GM18870 (cell line): ENCODE measurements around the gene KRT36.

ENCODE experiments used
- ATAC-seq: cut with Tn5 transposase; IDR thresholded peaks from one replicate; pipeline ENCODE4 v1.9.1; 2021; ENCODE audit warnings: moderate library complexity; ENCODE audit not compliant: unreplicated experiment

Gene KRT36

GRCh38 chr17:41504246-41504977 lies 14.7 kb upstream of the KRT36 start:
- ATAC-seq, result no peak

DNA sequence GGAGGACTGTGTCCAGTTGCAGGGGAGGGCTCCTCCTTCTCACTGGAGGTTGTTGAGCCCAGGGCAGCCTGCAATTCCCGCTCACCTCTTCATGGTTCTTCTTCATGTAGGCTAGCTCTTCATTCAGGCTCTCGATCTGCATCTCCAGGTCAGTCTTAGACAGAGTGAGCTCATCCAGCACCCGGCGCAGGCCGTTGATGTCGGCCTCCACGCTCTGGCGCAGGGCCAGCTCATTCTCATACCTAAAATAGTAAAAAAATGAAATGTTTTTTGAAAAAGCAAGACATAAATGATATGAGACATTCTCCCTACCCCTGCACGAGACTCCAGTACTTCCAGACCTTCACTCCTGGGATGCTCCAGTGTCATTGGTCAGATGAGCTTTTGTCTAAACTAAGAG lies 13.5 kb upstream of the KRT36 start:
- no peak for ATAC-seq

DNA sequence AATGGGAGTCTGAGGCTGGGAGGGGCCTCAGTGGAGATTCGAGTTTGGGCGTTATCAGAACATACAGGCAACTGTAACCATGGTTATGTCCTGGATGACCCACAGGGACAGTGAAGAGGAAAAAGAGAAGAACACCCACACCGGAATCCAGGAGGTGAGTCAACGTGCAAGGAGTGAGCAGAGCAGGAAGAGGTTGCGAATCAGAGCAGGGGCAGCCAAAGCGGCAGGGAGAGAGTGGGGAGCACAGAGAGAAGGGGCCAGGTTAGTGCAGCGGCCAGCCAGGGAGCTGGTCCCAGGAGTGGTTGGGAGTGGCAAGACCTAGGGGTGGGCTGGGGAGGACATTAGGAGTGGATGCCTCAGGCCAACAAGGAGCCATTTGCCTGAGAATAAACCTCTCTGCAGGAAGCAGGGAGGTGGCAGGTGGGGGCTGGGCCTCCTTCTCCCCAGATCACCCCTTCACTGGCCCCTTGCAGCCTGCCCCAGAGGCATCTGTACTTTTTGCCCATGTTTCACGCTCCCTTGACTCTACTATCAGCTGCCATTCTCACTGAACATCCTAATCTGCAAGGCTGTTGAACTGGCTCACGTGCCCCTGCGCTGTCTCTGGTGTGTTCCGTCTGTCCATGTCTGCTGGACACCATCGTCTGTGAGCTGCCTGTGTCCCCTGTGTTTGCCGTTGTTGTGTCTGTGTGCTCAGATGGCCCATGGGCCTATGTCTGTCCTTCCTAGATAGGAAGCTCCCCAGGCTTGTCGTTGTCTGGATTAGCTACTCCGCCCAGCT lies 10.6 kb upstream of the KRT36 start:
- ATAC-seq, result no peak

DNA sequence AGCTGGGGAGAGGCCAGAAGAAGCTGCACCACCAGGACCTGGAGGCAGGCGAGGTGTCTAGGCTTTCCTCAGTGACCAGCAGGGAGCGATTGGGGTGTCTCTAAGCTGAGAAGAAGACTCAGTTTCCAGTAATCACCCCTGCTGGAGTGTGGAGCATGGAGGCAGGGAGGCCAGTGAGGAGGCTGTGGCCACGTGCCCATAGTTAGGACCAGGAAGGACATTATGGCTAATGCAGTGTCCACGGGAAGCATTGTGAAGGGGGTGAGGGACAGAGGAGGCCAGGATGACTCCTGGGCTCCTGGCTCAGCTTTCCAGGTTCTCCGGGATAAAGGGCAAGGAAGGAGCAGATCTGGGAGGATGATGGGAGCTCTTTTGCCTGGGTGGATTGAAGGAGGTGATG lies 10.0 kb upstream of the KRT36 start:
- ATAC-seq, result no peak

DNA sequence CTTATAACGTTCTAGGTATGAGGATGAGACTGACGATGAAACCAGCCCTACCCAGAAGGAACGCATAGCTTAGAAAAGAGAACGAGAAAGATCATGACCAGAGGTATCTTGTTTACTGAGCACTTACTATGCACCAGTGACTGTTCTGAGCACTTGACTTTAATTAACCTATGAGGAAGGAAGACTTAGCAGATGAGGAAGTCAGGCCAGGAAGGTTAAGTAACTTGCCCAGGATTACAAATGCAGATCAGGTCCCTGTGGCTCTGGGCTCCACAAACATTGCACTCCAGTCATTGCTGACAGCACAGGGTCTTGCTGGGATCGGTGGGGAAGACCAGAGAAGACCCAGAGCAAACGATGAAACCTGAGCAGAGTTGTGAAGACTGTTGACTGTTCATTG lies 8.6 kb upstream of the KRT36 start:
- ATAC-seq, result no peak

GRCh38 chr17:41496803-41497484 lies 7.2 kb upstream of the KRT36 start:
- ATAC-seq, result no peak

GRCh38 chr17:41494524-41494923 lies 4.8 kb upstream of the KRT36 start:
- ATAC-seq, result no peak

DNA sequence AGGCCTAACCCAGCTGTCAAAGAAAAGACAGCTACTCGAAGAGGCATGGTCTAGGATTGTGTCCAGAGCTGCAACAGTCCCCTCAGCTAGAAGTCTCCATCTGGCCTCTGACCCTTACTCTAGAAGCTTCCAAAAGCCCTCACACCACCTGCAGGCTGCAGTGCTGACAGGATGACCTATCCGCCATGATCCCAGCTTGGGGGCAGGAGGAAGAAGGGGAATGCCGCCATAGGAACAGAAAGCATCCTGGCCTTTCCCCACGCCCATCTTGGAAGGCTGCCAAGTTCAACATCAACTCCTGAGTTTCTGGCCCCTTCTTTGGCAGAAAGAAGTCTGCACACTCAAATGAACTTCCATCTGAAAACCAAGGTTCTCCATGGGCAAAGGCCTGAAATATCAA lies 3.1 kb upstream of the KRT36 start:
- ATAC-seq, result no peak

DNA sequence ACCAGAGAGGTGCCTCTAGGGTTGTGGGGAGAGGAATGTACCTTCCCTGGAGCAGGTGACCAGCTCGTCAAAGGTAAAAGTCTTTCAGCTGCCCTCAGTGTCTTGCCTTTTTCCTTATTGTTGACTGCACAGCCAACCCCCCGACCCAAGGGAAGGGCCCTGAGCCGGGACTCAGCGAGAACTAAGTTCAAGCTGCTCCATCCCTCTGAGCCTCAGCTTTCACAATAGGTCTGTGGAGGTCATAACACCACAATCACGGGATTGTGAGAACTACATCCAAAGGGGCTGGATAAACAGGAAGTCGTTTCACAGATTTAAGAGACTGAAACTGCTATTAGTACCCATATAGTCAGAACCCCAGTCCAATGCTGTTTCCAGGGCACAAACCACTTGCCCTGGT lies 2.6 kb upstream of the KRT36 start:
- no peak for ATAC-seq

GRCh38 chr17:41491476-41491875 lies 1.8 kb upstream of the KRT36 start:
- ATAC-seq, result no peak

GRCh38 chr17:41490000-41490990 lies 585 bp upstream of the KRT36 start:
- ATAC-seq, result no peak

- ATAC-seq, result no peak
These were observed 2.7 kb downstream of the KRT36 start for GRCh38 chr17:41486809-41487530.

DNA sequence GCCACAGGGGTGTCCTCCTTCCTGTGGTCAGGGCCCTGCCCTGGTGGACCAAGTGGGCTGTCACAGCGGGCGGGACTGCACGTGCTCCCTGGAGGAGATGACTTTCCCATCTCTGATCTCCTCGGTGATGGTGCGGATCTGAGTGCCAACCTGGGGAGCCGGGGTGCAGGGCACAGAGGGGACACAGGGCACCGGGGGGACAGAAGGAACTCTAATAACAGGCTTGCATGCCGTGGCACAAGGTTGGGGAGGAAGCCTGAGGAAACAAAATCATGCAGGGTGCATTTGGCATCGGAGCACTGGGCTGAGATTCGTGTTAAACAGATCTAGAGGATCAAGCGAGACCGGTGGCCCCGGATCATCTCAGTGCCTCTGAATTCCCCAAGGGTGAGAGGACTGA lies 3.4 kb downstream of the KRT36 start:
- no peak for ATAC-seq

GRCh38 chr17:41484920-41485904 lies 4.5 kb downstream of the KRT36 start:
- no peak for ATAC-seq

DNA sequence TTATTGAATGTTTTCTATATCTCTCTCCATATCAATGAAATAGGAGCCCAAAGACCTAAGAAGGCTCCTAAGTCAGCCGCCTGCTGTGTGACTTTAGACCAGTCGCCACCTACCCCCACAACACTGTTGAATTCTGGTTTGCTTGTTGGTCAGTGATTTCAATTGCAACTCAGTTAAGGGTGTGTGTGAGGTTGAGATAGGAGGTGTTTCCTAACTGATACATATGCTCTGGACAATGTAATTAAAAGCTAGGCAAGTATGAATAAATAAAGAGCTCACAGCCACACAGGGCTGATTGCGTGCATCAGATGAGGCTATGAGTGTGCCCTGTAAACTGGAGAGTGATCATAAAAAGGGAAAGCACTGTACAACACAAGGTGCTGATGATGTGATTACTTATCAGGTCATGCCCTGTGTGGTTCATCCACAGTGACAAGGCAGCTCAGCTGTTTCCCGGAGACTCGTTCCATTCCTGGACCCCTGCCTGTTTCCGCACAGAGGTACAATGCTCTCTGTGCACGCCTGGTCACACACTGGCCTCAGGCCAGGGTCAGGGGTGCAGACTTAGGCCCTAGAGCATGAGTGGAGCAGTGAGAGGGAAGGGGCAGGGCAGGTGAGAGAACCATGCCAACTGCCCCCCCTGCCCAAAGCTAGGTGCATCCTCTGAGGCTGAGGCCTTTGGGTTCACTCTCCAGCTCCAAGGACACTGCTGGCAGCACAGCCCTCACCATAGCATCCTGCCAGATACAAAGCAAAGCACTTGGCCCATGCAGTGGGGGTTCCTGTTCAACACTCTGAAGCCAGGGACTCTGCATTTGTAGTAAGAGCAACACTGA lies 5.5 kb downstream of the KRT36 start:
- no peak for ATAC-seq

DNA sequence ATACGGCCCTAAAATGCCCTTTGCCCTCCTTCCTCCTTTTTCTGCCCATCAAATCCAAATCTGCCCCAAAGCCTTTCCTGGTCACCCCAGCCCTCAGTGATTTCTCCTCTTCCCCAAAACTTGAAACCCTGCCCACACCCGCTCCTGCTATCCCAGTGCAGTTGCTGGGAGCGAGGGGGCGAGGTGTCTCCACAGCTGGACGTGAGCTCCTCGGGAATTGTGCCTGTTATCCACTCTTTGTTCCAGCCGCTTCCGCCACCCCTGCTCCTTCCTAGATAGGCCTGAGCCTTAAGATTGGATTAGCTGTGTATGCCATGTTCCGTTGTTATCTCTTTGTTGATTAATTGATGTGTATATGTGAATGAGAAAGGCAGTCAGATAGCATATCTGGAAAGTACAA lies 6.2 kb downstream of the KRT36 start:
- no peak for ATAC-seq

- no peak for ATAC-seq
These were observed 8.7 kb downstream of the KRT36 start, which contains the start of gene KRT35 for GRCh38 chr17:41481036-41481435. TSS of gene KRT35 (minus strand) at chr17:41481151. CDS start at chr17:41481097, 54 bp downstream.

DNA sequence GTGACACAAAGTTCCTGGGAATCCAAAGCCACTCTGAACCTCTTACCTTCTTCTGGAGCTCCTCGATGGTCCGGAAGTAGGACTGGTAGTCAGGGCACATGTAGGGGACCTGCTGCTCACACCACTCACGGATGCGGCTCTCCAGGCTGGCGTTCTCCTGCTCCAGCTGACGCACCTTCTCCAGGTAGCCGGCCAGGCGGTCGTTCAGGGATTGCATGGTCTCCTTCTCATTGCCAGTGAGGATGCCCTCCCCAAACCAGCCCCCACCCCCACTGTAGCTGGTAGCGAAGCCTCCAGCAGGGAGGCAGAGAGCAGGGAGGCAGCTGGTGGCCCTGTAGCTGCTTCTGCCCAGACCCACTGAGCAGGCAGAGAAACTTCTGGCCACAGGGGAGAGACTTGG lies 9.1 kb downstream of the KRT36 start:
- ATAC-seq, result no peak
